Prostate gland (tissue), 1 donor: ENCODE data around the gene SPA17.

Experiments
- POLR2A ChIP-seq: fragments of 450-650 bp; IDR thresholded peaks from one replicate; pipeline ENCODE4 v1.6.1; 2016; ENCODE audit warnings: antibody characterized with exemption, mild to moderate bottlenecking
- POLR2AphosphoS5 ChIP-seq: sonication (generic); formaldehyde crosslinking; IDR thresholded peaks from one replicate; pipeline ENCODE4 v1.6.1; 2017; ENCODE audit warnings: antibody characterized with exemption

DNA sequence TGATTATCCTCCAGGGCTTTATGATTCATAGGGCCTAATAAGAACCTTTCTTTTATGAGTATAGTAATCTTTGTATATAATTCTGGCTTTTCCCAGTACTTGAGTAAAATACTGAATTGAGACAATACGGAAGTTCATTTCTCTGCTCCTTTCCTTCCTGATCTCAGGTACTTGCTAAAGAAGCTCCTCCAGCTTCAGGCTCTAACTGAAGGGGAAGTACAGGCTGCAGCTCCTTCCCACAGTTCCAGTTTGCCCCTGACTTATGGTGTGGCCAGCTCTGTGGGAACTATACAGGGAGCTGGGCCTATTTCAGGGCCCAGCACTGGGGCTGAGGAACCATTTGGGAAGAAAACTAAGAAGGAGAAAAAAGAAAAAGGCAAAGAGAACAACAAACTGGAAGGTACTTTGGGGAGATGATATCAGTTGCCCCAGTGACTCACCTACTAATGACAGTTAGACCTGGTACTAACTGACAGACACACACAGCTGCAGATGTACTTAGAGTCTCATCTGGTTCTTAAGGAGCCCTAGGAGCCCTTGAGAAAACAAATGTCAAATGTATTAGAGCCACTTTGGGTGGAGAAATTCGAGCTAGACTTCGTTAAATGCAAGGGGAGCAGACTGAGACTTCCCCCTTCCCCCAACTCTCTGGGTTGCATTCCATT lies 48.1 kb upstream of the SPA17 start:
- TF ChIP-seq POLR2A: no peak
- TF ChIP-seq POLR2AphosphoS5: no peak
